GM18526 (cell line): ENCODE measurements around the gene FBN1.

Source experiments
- POLR2A ChIP-seq: IDR thresholded peaks from 3 replicates; pipeline ENCODE4 v1.6.1; 2011; ENCODE audit not compliant: insufficient read length; ENCODE audit errors: extremely low read depth

Gene FBN1

DNA sequence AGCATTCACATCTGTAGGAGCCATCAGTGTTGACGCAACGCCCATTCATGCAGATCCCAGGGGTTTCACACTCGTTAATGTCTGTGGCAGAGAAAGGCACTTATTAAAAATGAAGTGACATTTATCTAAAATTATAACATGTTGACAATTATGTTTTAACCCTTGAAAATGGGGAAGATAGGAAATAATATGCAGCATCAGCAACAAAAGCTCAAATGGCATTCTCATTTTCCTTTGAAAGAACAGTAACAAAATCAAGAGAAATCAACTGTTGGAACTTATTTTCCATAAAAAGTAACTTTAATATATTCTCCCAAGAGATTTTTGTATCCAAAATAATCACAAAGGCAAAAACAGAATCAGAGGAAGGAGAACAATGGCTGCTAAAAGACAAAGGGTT lies 140.4 kb downstream of the FBN1 start:
- TF ChIP-seq POLR2A, result no peak

DNA sequence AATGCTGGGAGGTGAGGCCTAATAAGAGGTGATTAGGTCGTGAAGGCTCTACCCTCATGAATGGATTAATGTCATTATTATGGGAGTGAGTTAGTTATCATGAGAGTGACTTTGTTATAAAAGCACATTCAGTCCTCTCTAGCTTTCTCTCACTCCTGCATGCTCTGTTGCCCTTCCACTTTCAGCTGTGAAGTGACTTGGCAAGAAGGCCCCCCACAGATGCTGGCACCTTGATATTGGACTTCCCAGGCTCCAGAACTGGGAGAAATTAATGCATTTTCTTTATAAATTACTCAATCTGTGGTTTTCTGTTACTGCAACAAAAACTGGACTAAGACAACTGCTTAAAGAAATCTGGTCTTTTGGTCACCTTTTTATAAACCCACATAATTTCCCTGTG lies 144.3 kb downstream of the FBN1 start:
- TF ChIP-seq POLR2A, result no peak

DNA sequence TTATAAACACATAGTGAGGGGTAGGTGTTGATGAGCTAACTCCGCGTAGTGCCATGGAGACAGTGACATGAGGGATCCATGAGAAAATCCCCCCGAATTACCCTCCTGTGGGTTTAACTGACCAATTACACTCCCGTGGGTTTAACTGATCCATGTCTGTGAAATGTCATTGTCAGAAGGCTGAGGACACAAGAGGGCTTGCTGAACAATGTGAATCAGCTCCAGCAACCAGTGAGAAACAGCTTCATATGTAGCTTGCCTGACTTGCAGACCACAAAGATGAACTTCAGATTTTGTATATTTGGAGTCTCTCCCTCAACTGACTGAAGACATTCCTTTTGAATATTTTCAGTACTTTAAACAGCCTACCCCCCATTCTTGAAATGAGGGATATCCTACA lies 144.9 kb downstream of the FBN1 start:
- TF ChIP-seq POLR2A, result no peak

DNA sequence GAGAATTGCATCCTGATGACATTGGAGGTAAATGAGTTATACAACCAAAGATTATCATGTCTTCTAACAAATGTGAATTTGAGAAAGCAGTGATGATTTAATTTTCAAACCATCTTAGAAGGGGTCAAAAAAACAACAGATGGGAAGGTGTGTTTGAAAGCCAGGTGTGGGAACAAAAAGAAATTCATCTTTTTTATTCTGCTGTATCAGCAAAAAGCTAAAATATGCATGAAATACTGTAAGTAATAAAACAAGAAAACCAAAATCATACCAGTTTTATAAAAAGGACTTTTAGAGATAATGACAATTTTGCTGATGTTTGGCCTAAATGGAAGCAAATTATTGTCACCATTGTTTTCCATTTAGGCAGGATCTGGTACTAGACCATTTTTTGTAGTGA lies 145.5 kb downstream of the FBN1 start:
- no peak for TF ChIP-seq POLR2A

DNA sequence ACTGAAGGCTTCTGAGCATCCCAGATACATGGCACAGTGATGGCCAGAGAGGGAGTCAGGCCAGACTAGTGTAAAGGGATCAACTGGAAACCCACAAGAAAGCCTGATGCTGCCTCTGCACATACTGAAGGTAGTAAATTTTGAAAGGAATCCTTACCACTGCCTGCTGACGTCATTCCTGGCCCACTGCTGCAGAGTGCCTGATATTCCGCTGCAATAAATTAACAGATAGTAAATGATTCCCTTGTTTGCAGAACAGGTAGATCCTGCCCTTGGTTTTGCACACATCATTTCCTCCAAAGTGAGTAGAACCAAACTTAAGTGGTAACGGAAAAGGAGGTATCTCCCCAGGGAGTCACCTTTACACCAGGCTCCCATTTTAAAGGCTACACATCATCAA lies 146.7 kb downstream of the FBN1 start:
- TF ChIP-seq POLR2A, result no peak

DNA sequence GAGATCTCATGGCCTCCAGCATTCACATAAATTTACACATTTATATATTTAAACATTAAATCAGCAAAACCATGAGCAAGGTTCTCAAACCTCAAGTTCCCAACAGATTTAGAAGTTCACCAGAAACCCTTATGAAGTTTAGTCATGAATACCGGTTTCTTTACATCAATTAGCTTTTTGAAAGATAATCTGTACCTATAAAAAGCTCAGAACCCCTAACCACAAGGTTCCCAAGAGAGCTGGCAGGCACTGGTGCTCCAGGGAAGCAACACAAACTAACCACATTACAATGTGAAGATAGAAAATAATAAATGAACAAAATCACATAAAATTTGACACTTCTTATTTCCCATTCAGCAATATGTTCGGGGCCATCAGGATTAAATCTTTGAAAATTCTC lies 150.9 kb downstream of the FBN1 start:
- TF ChIP-seq POLR2A, result no peak

DNA sequence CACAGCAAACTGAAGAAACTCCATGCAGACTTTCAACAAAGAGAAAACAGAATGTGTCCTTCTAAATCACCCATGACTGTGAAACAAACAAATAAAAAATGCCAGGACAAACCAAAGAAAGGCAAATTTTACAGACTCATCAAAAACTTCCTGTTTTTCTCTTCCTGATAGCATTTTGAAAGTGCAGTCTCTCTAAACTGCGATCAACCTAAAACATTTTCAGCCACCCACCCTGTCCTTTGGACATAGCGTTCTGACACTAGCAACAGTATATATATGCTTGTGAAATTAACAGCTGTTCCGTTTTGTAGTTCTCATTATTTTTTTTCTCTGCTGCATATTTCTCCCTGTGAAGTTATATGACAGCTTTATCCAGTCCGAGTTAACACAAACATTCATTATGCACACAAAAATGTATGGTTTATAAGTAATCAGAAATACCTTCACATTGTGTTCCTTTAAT lies 151.7 kb downstream of the FBN1 start:
- TF ChIP-seq POLR2A, result no peak

DNA sequence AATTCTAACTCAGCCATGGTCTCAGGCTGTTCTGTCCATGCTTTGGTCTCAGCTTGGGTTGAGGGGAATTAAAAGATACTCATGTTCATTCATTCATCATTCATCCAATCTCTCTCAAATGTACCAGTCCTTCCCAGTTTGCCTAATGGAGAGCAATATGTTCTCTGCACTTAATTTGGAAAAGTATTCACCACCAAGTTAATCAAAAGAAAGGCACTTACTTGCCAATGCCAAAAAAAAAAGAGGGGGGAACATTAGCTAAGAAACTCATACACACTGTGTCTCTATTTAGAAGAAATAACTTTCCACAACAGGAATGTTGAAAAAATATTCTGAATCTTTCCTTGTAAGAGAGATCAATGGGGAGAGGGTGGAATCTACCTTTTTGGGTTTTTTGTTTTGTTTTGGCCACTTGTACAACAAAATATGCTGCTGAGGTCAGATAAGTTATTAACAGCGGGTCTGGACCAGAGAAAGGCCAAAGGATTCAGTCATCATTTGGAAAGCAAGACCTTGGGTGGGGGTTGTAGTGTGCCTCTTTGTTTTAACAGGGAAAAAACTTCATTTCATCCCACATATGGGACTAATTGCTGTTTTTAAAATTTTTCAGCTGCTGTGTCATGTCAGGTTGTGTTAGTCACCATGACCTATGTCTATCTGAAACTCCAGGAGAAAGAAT lies 152.3 kb downstream of the FBN1 start:
- TF ChIP-seq POLR2A, result no peak

DNA sequence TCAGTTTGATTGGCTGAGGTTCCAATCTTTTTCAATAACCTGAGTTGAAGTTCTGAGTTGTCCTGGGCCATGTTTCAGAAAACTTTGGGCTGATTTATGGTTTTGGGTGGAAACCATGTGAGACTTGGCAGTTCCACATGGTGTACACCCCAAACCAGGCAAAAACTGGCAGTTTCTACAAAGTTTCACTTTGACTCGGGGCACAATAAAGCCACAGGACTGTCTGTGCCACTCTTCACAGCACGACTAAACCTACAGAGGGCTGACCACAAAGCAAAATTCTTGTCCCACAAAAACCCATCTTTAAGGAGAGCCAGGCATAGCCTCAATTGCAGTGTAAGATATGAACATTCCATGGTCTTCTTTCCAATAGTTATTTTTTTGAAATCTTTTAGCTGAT lies 159.3 kb downstream of the FBN1 start:
- TF ChIP-seq POLR2A, result no peak

DNA sequence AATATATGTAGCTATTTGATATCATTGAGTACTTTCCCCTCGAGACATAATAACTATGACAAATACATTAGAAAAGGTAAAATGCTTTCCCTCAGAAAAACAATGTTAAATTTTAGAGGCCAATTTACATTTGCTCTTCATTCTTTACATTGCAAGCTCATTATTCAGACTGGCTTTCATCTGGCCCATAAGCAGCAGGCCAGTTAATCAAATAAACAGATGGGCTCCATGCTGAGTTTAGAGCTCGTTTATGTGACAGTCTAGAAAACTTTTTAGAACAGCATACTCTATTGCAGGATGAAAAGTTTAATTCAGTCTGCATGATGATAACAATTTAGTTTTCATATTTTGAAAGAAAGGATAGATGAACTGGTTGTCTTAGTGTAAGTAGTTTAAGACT lies 163.7 kb downstream of the FBN1 start:
- TF ChIP-seq POLR2A, result no peak

DNA sequence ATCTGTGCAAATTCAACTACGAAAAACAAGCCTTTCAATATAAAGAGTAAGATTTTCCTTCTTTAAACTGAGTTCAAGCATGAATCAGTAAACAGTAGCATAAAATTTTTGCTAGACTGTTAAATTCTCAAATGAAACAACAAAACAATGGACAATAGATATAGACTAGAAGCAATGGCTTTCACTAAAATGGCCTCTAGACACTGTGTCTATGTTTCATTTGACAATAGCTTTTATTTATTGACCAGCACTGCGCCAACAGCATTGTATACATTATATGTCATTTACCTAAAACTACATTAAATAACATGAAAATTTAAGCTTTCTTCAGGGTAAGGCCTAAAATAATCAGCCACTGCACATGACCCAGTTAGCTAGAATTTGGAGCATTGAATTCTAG lies 165.8 kb downstream of the FBN1 start:
- TF ChIP-seq POLR2A, result no peak

DNA sequence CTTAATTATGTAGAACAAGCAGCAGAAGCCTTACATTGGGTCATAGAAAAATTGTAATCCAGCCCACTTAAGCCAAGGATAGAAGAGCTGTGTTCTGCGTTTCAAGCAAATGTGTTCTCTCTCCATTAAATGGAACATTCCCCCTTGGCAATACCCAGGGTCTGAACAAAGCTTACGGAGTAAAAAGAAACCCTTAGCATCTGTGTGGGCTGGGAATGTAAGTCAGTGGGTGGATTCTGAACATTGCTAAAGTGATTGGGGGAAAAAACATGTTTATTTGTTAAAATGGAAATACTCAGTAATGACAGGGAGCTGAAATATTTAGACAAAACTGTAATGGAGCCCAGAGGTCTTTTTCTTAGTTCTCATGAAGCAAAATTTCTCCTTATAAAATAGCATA lies 166.9 kb downstream of the FBN1 start:
- no peak for TF ChIP-seq POLR2A

DNA sequence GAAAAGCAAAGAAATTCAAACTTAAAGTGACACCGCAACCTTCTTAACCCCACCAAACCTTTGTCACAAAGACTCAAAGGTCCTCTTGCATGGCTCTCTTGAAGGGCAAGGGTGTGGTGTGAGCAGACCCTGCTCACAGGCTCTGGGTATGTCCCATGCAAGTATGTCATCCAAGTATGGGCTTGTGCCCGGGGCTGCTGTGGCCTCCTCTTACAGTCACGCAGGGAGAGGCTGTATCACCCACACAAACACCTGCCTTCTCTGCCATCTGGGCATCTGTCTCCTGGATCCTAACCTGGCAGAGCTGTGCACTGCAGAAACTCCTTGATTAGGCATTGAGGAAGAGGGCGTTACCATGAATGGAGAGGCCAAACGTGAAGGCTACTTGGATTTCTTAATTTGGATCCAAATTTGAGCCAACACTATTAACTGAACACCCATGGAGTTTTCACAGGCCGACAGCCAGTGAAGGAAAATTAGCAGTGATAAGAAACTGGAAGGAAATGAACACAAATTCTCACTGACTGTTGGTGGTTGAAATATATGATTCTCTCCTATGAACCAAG lies 167.6 kb downstream of the FBN1 start:
- no peak for TF ChIP-seq POLR2A

DNA sequence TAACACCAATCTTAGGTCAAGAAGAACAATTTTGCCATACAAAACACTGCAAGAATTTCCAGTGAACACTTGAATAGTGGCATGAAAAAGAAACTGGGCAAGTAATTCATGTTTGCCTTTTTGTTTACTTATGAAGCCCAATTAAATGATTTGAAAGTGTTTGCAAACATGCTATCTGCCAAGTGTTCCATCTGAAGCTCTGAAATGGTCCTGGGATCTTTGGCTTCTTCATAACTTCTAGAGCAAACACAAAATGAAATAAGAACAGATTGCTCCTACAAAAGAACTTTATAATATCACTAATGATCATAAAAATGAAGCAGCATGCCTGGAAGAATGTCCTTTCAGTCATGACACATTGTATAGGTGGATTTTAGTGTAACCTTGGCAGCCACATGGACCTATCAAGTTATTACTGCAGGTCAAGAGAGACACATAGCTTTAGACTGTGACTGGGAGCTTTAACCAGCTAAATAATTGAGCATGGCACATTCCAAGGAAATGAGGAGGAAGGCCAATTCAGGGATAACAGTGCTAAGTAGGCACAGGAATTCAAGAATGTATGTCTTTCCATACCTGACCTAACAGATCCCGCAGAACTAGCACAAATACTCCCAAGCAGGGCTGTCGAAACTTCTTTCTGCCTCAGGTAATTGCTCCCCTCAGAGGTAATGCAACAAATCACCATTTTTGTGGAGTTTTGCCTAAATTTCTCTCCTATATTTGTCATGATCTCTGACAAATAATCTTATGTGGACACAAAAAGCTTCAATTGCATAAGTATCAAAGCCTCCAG lies 169.7 kb downstream of the FBN1 start:
- no peak for TF ChIP-seq POLR2A

DNA sequence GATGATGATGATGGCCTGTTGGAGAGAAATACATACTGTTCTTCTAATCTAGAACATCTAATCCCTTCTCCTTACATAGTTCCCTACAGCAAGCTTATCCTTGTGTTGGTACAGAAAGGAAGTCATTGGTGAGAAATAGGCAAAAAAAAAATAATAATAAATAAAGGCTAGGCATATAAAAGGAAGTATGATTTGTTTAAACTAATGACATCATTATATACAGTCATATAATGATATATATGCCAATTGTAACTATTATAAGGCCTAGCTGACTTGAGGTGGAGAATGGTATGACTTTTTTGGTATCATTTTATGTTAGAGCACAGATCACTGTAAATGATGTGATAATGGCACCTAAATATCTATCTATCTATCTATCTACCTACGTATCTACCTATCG lies 171.8 kb downstream of the FBN1 start:
- TF ChIP-seq POLR2A, result no peak

DNA sequence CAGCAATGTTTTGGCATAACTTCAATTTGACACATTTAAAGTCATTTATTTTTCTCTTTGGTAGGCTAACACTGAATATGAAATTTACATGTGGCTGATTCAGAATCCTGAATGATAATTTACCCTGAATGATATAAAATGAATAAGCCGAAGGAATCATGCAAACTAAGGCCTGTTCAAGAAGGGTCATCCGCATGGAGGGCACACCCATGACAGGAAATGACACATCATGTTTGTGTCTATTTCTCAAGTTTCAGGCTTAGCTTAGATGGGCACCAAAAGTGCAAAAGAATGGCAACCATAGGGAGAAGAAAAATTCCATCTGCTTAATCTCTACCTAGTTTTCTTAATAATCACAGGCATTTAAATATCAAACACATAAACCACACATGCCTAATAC lies 172.8 kb downstream of the FBN1 start:
- TF ChIP-seq POLR2A, result no peak
